Measurements from ENCODE around the gene ARSH.
"Not testable (repeated sequence)": the region's sequence is repeated elsewhere in the genome, so short reads cannot be mapped to it uniquely, and the experiment has no call there.

ARSH gene

GRCh38 chrX:3044671-3045070 is 38.3 kb downstream of the ARSH start:
- DNase-seq, result no peak

DNA sequence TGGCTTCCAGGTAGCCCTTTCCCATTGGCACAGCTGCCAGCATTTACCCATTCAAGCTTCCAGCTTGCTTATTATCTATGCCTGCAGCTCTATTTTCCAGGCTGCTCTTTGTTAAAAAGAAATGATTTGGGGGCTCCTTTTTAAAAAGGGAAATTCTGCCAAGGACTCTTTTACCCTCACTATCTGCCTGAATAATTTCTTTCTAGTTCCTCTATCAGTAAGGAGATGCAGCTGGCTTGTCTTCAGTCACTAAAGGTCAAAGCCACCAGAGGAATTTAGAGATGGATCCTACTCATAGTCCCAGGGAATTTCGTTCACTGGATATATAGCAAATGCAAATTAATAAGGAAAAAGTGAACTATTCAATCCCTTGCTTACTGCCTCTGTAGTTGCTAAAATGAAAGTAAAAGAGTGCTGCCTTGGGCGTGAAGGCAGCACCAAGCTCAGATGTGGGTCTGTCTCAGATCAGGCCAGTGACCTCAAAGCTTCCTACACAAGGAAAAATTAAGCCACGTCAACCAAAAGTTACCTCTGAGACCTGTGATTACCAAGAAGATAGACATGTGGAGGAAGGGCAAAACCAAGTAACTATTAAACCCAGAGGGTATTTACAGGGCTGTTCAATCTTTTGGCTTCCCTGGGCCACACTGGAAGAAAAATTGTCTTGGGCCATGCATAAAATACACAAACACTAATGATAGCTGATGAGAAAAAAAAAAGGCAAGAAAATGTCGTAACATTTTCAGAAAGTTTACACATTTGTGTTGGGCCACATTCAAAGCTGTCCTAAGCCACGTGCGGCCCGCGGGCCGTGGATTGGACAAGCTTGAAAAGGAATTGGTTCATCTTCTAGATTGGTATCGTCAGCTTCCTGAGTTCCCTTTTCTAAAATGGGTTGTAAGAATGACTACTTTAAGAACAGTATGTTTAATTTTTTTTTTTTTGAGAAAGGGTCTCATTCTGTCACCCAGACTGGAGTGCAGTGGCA is 40.2 kb downstream of the ARSH start:
- no peak for DNase-seq

GRCh38 chrX:3050523-3051175 is 44.3 kb downstream of the ARSH start:
- not testable (repeated sequence) for DNase-seq

GRCh38 chrX:3052860-3053259 is 46.5 kb downstream of the ARSH start:
- peak; percentile 34 to 44 for DNase-seq

DNA sequence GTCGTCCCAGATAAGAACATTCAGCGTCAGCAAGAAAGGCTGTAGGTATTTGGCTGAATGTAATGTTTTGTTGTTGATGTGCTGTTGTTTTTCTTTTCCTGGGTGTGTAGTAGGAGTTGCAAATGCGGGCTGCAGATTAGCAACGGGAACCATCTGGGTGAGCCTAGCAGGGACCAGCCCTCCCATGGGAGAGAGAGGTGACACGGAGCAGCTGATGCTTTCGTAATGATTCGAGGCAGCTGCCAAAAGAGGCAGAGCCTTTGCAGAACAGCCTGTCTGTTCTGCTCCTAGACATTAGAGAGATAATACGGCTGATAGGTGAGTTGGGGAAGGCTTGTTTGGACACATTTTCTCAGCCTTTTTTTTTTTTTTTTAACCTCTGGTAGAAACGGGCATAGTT is 60.2 kb downstream of the ARSH start:
- DNase-seq, result peak; percentile 1 to 18

DNA sequence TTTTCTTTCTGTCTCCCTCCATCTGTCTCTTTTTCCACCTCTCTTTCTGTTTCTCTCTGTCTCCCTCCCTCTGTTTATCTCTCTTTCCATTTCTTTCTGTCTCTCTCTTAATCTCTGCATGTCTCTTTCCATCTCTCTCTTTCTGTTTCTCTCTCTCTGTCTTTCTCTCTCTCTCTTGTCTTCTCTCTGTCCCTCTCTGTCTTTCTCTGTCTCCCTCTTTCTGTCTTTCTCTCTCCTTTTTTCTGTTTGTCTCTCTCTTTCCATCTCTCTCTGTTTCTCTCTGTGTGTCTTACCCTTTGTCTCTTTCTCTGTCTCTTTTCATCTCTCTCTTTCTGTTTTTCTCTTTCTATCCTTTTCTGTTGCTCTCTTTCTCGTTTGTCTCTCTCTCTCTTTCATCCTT is 69.6 kb downstream of the ARSH start:
- DNase-seq, result no peak

DNA sequence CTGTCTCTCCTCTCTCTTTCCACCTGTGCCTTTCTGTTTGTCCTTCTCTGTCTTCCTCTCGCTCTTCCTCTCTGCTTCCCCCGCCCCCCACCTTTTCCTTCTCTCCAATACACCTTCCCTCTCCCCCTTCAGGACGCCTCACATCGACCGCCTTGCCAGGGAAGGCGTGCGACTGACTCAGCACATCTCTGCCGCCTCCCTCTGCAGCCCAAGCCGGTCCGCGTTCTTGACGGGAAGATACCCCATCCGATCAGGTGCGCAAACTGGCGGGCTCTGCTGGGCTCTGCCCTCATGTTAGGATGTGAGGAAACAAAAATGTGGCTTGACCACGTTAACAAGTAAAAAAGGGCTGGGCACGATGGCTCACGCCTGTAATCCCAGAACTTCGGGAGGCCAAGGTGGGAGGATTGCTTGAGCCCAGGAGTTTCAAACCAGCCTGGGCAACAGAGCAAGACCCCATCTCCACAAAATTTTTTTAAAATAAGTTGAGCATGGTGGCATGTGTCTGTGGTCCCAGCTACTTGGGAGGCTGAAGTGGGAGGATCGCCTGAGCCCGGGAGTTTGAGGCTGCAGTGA is 70.2 kb downstream of the ARSH start:
- no peak for DNase-seq
